H1 (cell line): ENCODE results near the gene TECR. TPM values are rescaled to one million over a fixed set of nuclear protein-coding genes. Genes with fewer than 3 reads are reported as not detected.
A peak's percentile ranks its signal among the peaks of the same experiment; 100 is the strongest.

ENCODE experiments used
- CTBP2 ChIP-seq: IDR thresholded peaks from 2 replicates; pipeline ENCODE4 v1.7.0; 2011; ENCODE audit warnings: borderline replicate concordance, mild to moderate bottlenecking, moderate library complexity, mixed read lengths, low read length; ENCODE audit not compliant: insufficient read depth, insufficient read length
- KDM1A ChIP-seq: fragments of 200-600, 300-600 bp; sonication (generic); IDR thresholded peaks from 2 replicates; pipeline ENCODE4 v1.7.1; 2016; ENCODE audit warnings: mild to moderate bottlenecking, low read length, borderline replicate concordance
- PHF8 ChIP-seq: fragments of 200-600 bp; sonication (generic); conservative IDR thresholded peaks from 2 replicates; pipeline ENCODE4 v1.7.1; 2012; ENCODE audit warnings: low read depth, mild to moderate bottlenecking, inconsistent platforms, low read length, moderate library complexity
- RAD21 ChIP-seq, 2 experiments: IDR thresholded peaks in 1 of 2; conservative IDR thresholded peaks in 1 of 2; 2 replicates each; pipeline ENCODE4 v1.6.1; 2011; ENCODE audit warnings: low read depth in 2 of 2, low read length in 2 of 2, improper control_type of control experiment in 1 of 2, inconsistent platforms in 1 of 2, mild to moderate bottlenecking in 1 of 2, moderate library complexity in 1 of 2
- SIRT6 ChIP-seq: IDR thresholded peaks from one replicate; pipeline ENCODE4 v1.7.1; 2012; ENCODE audit warnings: low read length, inconsistent platforms
- TAF7 ChIP-seq: optimal IDR thresholded peaks from 2 replicates; pipeline ENCODE3; 2011; ENCODE audit warnings: low read depth, mild to moderate bottlenecking, inconsistent platforms, low read length, moderate library complexity, borderline replicate concordance
- TCF12 ChIP-seq: IDR thresholded peaks from 2 replicates; pipeline ENCODE4 v1.6.1; 2011; ENCODE audit warnings: low read depth, mild to moderate bottlenecking, low read length
- YY1 ChIP-seq: IDR thresholded peaks from 2 replicates; pipeline ENCODE4 v1.6.1; 2011; ENCODE audit warnings: low read depth, mild to moderate bottlenecking, low read length
- polyA plus RNA-seq, 7 experiments: library from polyadenylated mRNA; depleted of rRNA in 3 of 7; stranded (reverse) in 5 of 7; unstranded in 2 of 7; fragments of >200 nt in 5 of 7; fragments of 200-250 nt in 2 of 7; gene quantifications; 1 replicate in 5 of 7; 2 replicates in 1 of 7; 4 replicates in 1 of 7; pipeline versions ENCODE4 v1.2.1 to v1.2.3, GENCODE V29; 2011 to 2013; ENCODE audit warnings: missing spikeins in 2 of 7, mixed read lengths in 2 of 7
- total RNA-seq: library from RNA; stranded (reverse); fragmentation: NEBNext Ultra II Directional; extraction: Animal tissue kit (Norgen Biotek cat#: 25700); gene quantifications from 2 replicates; pipeline ENCODE4 v1.2.1, GENCODE V29; 2021
- TF ChIP-seq, protein P1 (sequence below): IDR thresholded peaks from 2 replicates; pipeline ENCODE4 v1.6.1; 2012; ENCODE audit warnings: low read length, inconsistent platforms
- TF ChIP-seq, protein P2 (sequence below): IDR thresholded peaks from 2 replicates; pipeline ENCODE4 v1.6.1; 2011; ENCODE audit warnings: low read length, improper control_type of control experiment

TECR gene
- total and polyA plus RNA-seq, 2 of the 8 experiments (the other 6 are each of a cell fraction or from before 2014, with no cell fraction given): 172 to 405 TPM

DNA sequence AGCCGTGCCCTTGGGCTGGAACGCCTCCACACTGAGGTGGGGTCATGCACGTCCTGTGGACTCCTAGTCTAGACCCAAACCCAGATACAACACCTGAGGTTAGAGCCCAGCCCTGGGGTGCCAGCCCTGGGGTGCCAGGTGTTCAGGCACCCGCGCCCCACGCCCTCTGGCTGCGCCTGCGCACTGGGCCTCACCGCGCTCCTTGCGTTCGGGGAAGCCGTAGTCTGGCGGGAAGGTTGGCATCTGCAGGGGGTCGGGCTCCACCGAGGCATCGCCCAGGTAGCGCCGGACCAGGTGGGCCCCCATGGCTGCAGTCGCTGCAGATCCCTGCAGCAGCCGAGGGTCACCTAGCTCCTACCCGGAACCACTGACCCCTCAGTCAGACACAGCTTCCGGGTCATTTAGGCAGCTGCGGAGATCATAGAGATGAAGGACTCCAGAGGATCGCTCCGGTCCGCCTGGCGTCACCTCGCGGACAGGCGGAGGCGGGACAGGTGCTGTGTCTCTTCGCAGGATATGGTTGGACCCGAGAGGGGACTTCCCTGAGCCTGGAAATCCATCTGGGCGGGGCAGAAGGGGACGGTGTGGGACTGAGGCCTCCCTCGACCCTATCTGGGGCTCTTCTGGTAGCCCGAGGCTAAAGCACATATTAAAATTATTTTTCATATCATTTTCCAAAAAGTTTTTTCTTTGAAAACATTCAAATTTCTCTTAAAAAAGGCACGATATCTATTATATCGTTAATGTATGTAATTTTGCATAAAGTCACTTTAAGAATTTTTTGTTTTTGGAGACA, 42.5 kb downstream of the TECR start, which contains the start of gene NDUFB7 (continued):
- TF ChIP-seq RAD21 (IDR thresholded peaks at IDR 0.05 in 1 of 2, conservative IDR thresholded peaks at IDR 0.05 in 1 of 2; ENCODE audit: low read depth in 2 of 2, low read length in 2 of 2) (peak; percentile 32 to 38; a peak in 3 of 4 replicates), YY1 (peak; percentile 33), PHF8 (peak; percentile 95), CTBP2 (no peak), TCF12 (0 out of 2 replicates have a peak, but pooled peaks have one; percentile 58), TAF7 (peak; percentile 75), KDM1A (peak; percentile 80; the same call in 1 of the 2 replicates), SIRT6 (no peak)
- TF ChIP-seq, protein P1, sequence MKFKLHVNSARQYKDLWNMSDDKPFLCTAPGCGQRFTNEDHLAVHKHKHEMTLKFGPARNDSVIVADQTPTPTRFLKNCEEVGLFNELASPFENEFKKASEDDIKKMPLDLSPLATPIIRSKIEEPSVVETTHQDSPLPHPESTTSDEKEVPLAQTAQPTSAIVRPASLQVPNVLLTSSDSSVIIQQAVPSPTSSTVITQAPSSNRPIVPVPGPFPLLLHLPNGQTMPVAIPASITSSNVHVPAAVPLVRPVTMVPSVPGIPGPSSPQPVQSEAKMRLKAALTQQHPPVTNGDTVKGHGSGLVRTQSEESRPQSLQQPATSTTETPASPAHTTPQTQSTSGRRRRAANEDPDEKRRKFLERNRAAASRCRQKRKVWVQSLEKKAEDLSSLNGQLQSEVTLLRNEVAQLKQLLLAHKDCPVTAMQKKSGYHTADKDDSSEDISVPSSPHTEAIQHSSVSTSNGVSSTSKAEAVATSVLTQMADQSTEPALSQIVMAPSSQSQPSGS: peak; percentile 50; the same call in 1 of the 2 replicates
- TF ChIP-seq, protein P2, sequence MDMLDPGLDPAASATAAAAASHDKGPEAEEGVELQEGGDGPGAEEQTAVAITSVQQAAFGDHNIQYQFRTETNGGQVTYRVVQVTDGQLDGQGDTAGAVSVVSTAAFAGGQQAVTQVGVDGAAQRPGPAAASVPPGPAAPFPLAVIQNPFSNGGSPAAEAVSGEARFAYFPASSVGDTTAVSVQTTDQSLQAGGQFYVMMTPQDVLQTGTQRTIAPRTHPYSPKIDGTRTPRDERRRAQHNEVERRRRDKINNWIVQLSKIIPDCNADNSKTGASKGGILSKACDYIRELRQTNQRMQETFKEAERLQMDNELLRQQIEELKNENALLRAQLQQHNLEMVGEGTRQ: no peak
